GM23248 (cell line): ENCODE results near the gene FBF1. TPM values are rescaled to one million over a fixed set of nuclear protein-coding genes. Genes with fewer than 3 reads are reported as not detected.
"Not testable (repeated sequence)": the region's sequence is repeated elsewhere in the genome, so short reads cannot be mapped to it uniquely, and the experiment has no call there.

Experiments used
- DNase-seq: peaks from one replicate; pipeline ENCODE4 v3.0.0-alpha.2; 2015
- H2AFZ ChIP-seq: fragments of 200-600 bp; sonication (generic); 2 replicates; pipeline ENCODE4 v1.6.1; 2016; ENCODE audit warnings: antibody characterized with exemption
- H3F3A ChIP-seq: fragments of 200-600 bp; sonication (generic); 2 replicates; pipeline ENCODE4 v1.6.1; 2016; ENCODE audit warnings: mild to moderate bottlenecking, antibody characterized with exemption, mixed run types; ENCODE audit not compliant: insufficient read depth
- H3K27ac ChIP-seq: fragments of 200-600 bp; sonication (generic); 2 replicates; pipeline ENCODE4 v1.5.1; 2016; ENCODE audit warnings: mild to moderate bottlenecking
- H3K27me3 ChIP-seq: fragments of 200-600 bp; sonication (generic); replicated peaks from 2 replicates; pipeline ENCODE4 v1.6.1; 2016; ENCODE audit warnings: mild to moderate bottlenecking; ENCODE audit not compliant: insufficient read depth
- H3K36me3 ChIP-seq: fragments of 200-600 bp; sonication (generic); 2 replicates; pipeline ENCODE4 v1.6.1; 2016; ENCODE audit warnings: low read depth, mild to moderate bottlenecking
- H3K4me1 ChIP-seq: fragments of 200-600 bp; sonication (generic); 2 replicates; pipeline ENCODE4 v1.6.1; 2016; ENCODE audit warnings: mild to moderate bottlenecking; ENCODE audit not compliant: insufficient read depth
- H3K4me2 ChIP-seq: fragments of 200-600 bp; sonication (generic); one replicate; pipeline ENCODE4 v1.6.1; 2016; ENCODE audit warnings: mild to moderate bottlenecking; ENCODE audit not compliant: unreplicated experiment
- H3K4me3 ChIP-seq: fragments of 200-600 bp; sonication (generic); 2 replicates; pipeline ENCODE4 v1.5.1; 2016; ENCODE audit warnings: mild to moderate bottlenecking
- H3K79me2 ChIP-seq: fragments of 200-600 bp; sonication (generic); 2 replicates; pipeline ENCODE4 v1.6.1; 2016; ENCODE audit warnings: mild to moderate bottlenecking; ENCODE audit not compliant: insufficient read depth
- H3K9ac ChIP-seq: fragments of 200-600 bp; sonication (generic); 2 replicates; pipeline ENCODE4 v1.6.1; 2016; ENCODE audit warnings: mild to moderate bottlenecking
- H3K9me2 ChIP-seq: fragments of 200-600 bp; sonication (generic); 2 replicates; pipeline ENCODE4 v1.6.1; 2016; ENCODE audit warnings: mixed run types, mild to moderate bottlenecking, moderate library complexity; ENCODE audit not compliant: insufficient read depth
- H3K9me3 ChIP-seq: fragments of 200-600 bp; sonication (generic); one replicate; pipeline ENCODE4 v1.6.1; 2017; ENCODE audit warnings: low read depth
- H4K20me1 ChIP-seq: fragments of 200-600 bp; sonication (generic); 2 replicates; pipeline ENCODE4 v1.6.0; 2016; ENCODE audit not compliant: insufficient read depth
- EZH2 ChIP-seq: fragments of 200-600 bp; sonication (generic); IDR thresholded peaks from 2 replicates; pipeline ENCODE4 v1.6.1; 2018; ENCODE audit warnings: antibody characterized with exemption, mild to moderate bottlenecking; ENCODE audit not compliant: insufficient read depth, poor library complexity, severe bottlenecking
- EZH2phosphoT487 ChIP-seq: fragments of 200-600 bp; sonication (generic); IDR thresholded peaks from 2 replicates; pipeline ENCODE4 v1.6.1; 2018; ENCODE audit warnings: antibody characterized with exemption, moderate library complexity, mild to moderate bottlenecking, low read depth; ENCODE audit not compliant: insufficient read depth
- WGBS, 2 experiments: methylation state at CpG; one replicate each; pipeline ENCODE4 v1.1.6; 2015 to 2017; ENCODE audit warnings: low lambda C conversion rate in 2 of 2, low coverage in 1 of 2; ENCODE audit errors: missing lambda C conversion rate in 2 of 2; 5-methylcytosine and 5-hydroxymethylcytosine counted together
- in situ Hi-C: fragments of 300-500 bp; cut with MboI; formaldehyde crosslinking; loops from 2 replicates; pipeline ENCODE4 v1.15.0; 2020
- polyA plus RNA-seq: library from polyadenylated mRNA; unstranded; fragments of >200 nt; fragmentation: Nextera tagmentation; extraction: Ambion mirVana; gene quantifications from 2 replicates; pipeline ENCODE4 v1.2.1, GENCODE V29; 2016
- total RNA-seq: library from RNA; depleted of rRNA; stranded (reverse); fragments of >200 nt; shearing (Covaris generic); gene quantifications from 2 replicates; pipeline ENCODE4 v1.2.3, GENCODE V29; 2014

FBF1 gene
- total and polyA plus RNA-seq, 2 experiments from 2014 or later: 4.3 to 8.3 TPM

DNA sequence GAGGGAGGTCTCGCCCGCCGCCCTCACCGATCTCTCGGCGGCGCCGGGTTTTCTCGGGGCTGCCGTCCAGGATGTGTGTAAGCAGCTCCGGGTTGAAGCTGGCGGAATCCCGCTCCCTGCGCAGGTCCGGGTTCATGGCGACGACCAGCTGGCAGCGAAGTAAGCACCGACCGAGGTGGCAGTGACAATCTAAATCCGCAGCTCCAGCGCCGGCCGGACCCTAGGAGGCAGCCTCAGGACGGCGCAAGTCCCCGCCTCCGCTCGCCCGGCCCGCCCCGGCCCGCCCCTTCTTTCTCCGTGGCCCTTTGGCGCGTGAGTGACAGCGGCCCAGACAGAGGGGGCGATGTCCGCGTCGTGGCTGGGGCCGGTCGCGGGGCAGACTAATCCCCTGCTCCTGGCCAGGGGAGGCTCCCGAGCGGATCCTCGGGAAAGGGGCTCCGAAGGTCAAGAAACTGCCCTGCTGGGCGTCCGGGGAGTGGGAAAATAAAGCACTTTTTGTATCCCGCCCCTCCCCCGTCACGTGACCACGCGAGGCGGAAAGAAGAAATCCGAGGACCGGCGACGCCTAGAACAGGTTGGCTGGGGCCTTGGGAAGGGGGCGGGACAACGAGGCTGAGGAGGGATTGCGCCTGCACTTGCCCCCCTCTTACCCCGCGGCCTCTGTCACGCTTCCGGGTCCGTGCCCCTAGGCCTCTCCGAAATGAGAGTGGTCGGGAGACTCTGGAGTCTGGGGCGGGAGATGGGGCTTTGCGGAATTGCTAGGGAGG, 38.3 kb upstream of the FBF1 start, which contains the start of the genes ACOX1 and TEN1:
Gene ACOX1 (minus strand): TSS at position 229 of the 767 bp plus-strand sequence. CDS start 93 bp downstream, at position 136.
Gene TEN1 (plus strand): TSS at position 303 of the 767 bp plus-strand sequence. CDS start 6,953 bp downstream, outside the sequence.
- Histone ChIP-seq H3K27ac (peak within 1 kb of the TSS; percentile 99), H3F3A (peaks cover 42% of the 10 kb centered on the region), H3K4me2 (peak within 1 kb of the TSS; percentile 90), H3K4me3 (peak within 1 kb of the TSS; percentile 88), H3K9me3 (no peaks in the 10 kb centered on the region), H2AFZ (peak within 1 kb of the TSS; percentile 85), H4K20me1 (no peaks in the 10 kb centered on the region), H3K36me3 (no peaks in the 10 kb centered on the region), H3K79me2 (peaks cover 49% of the 10 kb centered on the region), H3K27me3 (no peaks in the 10 kb centered on the region), H3K9ac (peak within 1 kb of the TSS; percentile 95), H3K9me2 (no peaks in the 10 kb centered on the region), H3K4me1 (peaks cover 56% of the 10 kb centered on the region)
- TF ChIP-seq EZH2phosphoT487 (no peak), EZH2 (no peak)
- WGBS, 2 experiments: 1 to 3% methylated on average over 62 to 72 of the region's 72 CpGs
- in situ Hi-C loops: no loop called here
- DNase-seq: peak; percentile 98

DNA sequence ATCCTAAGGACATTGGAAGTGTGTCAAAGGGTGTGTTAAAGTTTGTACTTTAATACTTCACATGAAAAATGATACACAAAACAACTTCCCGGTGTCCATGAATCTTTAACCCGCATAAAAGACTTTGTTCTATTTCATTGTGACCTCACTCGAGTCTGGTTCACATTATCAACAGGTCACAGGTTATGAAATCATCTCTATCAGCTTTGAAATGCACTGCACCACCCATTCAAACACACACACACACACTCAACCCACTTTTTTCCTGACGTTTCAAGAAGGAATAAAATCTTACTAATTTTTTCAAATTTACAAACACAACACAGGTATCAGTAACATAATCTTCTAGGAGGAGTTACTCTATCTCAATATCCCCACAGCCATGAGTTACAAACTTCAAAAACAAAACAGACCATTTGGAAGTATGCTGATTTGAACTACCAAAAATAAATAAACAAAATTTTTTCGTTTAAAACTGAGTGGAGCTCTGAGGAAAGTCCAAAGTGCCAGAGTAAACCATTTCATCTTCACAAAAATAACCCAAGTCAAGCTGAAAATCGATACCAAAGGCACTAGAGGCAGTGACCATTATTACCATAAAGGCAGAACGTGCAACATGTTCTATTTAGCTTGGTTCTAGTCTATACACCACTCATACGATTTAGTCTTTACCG, 35.5 kb upstream of the FBF1 start:
- Histone ChIP-seq H3K79me2 (peaks cover 77% of the 10 kb centered on the region), H3K9ac (peak overlapping the region; percentile 47), H2AFZ (no peak overlapping the region), H3K4me3 (peak overlapping the region; percentile 51), H3K36me3 (no peaks in the 10 kb centered on the region), H3K27me3 (no peaks in the 10 kb centered on the region), H3K4me2 (peak overlapping the region; percentile 77), H3K27ac (peak overlapping the region; percentile 15; the same call in 1 of the 2 replicates), H3F3A (peaks cover 16% of the 10 kb centered on the region), H3K9me2 (no peaks in the 10 kb centered on the region), H3K4me1 (peaks cover 29% of the 10 kb centered on the region), H3K9me3 (no peaks in the 10 kb centered on the region), H4K20me1 (no peaks in the 10 kb centered on the region)
- DNase-seq: peak; percentile 50
- TF ChIP-seq EZH2: no peak
- no peak for TF ChIP-seq EZH2phosphoT487
- in situ Hi-C loops: no loop called here
- 13 to 18% methylated on average over 9 of the region's 9 CpGs for WGBS, 2 experiments

DNA sequence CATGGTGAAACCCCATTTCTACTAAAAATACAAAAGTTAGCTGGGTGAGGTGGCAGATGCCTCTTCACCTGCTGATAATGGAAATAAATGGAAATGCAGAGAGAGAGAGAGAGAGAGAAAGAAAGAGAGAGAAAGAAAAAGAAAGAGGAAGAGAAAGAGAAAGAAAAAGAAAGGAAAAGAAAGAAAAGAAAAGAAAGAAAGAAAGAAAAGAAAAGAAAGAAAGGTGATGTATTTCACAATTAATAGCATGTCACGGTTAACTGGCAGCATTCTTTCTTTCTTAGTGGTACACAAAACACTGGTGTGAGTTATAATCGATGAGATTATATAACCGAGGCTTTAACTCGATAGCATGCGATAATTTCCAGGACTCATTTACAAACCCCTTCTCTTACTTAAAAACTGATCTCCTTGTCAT, 34.9 kb upstream of the FBF1 start:
- H3K9ac ChIP-seq: peak overlapping the region; percentile 47
- WGBS, 2 experiments: 9 to 11% methylated on average over 5 of the region's 5 CpGs
- TF ChIP-seq EZH2phosphoT487 (no peak), EZH2 (no peak)

DNA sequence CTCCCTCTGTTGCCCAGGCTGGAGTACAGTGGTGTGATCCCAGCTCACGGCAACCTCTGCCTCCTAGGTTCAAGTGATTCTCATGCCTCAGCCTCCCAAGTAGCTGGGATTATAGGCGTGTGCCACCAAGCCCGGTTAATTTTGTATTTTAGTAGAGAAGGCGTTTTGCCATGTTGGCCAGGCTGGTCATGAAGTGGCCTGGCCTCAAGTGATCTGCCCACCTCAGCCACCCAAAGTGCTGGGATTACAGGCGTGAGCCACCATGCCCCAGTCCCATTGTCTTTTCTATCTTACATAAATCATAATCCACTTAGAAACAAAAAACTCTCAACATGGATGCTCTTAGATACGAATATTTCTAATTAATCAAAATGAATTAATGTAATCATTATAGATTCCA, 34.3 kb upstream of the FBF1 start:
- H3K79me2 ChIP-seq: peaks cover 84% of the 10 kb centered on the region
- peak overlapping the region; percentile 77 for H3K4me2 ChIP-seq
- H4K20me1 ChIP-seq, H3K9ac ChIP-seq, H3K27ac ChIP-seq, H3K9me3 ChIP-seq, H3K9me2 ChIP-seq, H3K27me3 ChIP-seq, H2AFZ ChIP-seq, H3K36me3 ChIP-seq, in situ Hi-C loops, DNase-seq: not testable (repeated sequence)
- peaks cover 11% of the 10 kb centered on the region for H3F3A ChIP-seq
- 94 to 97% methylated on average over 6 of the region's 6 CpGs for WGBS, 2 experiments
- peaks cover 21% of the 10 kb centered on the region for H3K4me1 ChIP-seq
- H3K4me3 ChIP-seq: peak overlapping the region; percentile 51; the same call in 1 of the 2 replicates

More for the DNA sequence above, 34.9 kb upstream of the FBF1 start:
- peak; percentile 30 for DNase-seq
- H3K36me3 ChIP-seq: no peaks in the 10 kb centered on the region
- H3F3A ChIP-seq: peaks cover 11% of the 10 kb centered on the region
- H2AFZ ChIP-seq: no peak overlapping the region
- in situ Hi-C loops: no loop called here
- no peaks in the 10 kb centered on the region for H4K20me1 ChIP-seq
- H3K27me3 ChIP-seq: no peaks in the 10 kb centered on the region
- peaks cover 83% of the 10 kb centered on the region for H3K79me2 ChIP-seq
- H3K4me1 ChIP-seq: peaks cover 23% of the 10 kb centered on the region
- H3K27ac ChIP-seq: peak overlapping the region; percentile 15; the same call in 1 of the 2 replicates
- no peaks in the 10 kb centered on the region for H3K9me2 ChIP-seq
- H3K4me3 ChIP-seq: peak overlapping the region; percentile 51
- H3K9me3 ChIP-seq: no peaks in the 10 kb centered on the region
- peak overlapping the region; percentile 77 for H3K4me2 ChIP-seq
